Pulmonary artery endothelial cell (primary cell): ENCODE data around the gene PDE4D. TPM values are rescaled to one million over a fixed set of nuclear protein-coding genes. Genes with fewer than 3 reads are reported as not detected.
A peak's percentile ranks its signal among the peaks of the same experiment; 100 is the strongest.

ENCODE experiments used
- DNase-seq: peaks from one replicate; pipeline ENCODE4 v3.0.0-alpha.2; 2011; ENCODE audit warnings: low read depth, low spot score
- total RNA-seq: library from RNA; depleted of rRNA; stranded (reverse); fragments of >200 nt; gene quantifications from 2 replicates; pipeline ENCODE4 v1.2.3, GENCODE V29; 2014

Gene PDE4D
- total RNA-seq, 1 donor from 2014 or later: 22.4 TPM

DNA sequence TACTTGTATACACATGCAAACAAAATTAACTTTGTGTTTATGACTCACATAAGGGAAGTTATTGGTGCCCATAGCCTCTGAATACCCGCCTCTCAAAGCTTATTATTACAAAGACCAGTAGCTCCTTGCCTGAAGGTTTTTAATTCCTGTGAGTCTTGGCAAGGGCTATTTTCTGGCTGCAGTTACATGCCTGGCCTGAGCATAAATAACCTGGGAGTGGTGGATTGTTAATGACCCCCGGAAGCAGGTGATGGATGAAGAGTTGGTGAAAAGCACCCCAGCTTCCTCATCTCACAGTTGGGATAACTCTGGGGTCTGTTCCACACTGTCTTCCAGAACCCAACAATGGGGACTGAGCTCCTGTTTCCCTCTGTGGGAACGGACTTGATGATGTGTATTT is 594.5 kb downstream of the PDE4D start:
- peak; percentile 90 for DNase-seq

DNA sequence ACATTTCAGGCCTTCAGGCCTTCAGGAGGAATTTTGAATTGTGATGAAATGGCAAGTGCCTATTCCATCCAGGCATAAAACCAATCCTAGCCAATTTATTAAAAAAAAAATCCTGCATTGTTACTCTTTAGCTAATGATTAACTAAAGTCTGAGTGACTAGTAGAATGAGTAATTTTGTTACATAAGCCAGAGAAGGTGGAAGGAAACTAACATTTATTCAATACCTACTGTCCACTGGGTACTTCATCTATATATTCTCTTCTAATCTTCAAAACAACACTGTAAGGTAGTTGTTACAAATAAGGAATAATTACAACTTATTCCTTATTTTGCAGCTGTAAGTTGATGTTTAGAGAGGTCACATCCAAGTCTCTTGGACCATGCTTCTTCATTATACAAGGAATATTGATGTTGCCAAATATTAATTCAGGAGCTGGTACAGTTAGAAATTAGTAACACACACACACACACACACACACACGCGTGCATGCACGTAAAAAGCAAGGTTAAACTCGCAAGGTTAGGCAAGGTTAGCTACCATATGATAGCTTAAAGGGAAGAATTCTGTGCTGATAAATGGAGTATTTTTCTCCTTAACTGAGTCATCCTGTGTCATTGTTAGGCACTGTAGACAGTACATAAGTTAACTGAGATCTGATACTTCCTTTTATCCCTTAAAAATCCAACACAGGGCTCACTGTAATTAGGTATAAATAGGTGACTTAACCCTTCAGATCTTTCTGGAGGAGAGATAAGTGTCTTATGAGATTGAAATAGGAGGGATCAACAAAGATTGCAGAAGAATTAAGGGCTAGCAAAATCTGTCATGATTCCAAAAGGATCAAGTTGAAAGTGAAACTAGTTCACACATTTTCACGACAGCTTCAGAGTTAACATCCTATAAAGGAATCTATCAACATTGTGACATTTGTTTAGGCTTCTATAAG is 596.9 kb downstream of the PDE4D start:
- no peak for DNase-seq

DNA sequence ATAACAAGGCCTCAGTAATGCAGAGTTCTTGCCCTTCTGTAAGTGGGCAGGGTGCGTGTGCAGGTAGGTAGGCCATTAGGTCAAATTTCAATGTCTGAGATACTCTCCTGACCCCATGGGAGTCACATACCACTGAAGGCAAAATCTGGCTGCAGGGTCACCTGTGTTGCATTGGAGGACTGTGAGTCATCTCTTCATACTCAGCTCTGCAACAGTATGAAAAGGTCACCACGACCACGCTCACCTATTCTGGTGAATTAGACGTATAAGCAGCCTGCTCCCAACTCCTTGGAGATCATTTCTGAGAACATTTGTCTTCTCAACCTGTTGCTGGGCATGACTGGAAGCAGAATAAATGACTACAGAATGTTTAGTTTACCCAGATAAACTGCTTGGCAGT is 599.8 kb downstream of the PDE4D start:
- no peak for DNase-seq

DNA sequence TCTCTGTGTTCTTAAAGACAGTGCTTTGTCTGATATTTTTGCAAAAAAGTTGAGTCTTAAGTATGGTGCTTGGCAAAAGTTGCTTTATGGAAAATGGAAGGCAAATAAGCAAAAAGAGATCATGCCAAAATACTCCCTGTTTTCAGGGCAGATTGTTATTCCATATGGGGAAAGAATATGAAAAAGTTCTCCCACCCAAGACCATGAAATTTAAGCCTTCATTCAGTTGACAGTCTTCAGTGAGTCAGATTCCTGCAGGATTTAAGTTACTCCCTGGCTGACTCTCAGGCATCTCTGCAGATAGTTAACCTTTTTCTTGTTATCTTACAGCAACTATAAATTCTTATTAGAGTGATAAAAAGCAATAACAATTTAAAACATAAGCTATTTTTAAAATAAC is 601.6 kb downstream of the PDE4D start:
- DNase-seq: no peak

DNA sequence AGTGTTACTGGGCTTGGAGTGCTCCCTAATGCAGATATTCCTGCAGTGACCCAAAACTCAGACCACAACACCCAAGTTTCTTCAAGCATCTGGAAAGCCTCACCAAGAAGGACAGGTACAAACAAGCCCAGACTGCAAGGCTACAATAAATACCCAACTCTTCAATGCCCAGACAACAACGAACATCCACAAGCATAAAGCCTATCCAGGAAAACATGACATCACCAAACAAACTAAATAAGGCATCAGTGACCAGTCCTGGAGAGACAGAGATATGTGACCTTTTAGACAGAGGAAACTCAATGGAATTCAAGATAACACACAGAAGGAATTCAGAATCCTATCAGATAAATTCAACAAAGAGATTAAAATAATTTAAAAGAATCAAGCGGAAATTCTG is 605.6 kb downstream of the PDE4D start:
- peak; percentile 85 for DNase-seq

DNA sequence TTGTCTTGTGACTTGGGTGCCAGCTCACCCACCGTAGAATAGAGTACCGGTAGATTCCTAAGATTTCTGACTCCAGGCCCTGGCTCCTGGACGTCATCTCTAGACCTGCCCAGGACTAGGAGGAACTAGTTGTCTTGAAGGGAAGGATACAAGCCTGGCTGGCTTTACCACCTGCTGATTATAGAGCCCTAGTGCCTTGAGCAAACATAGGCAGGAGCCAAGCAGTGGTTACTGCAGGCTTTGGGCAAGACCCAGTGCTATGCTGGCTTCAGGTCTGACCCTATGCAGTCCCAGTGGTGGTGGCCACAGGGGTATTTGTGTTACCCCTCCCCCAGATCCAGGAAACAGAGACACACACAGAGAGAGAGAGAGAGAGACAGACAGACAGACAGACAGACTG is 606.2 kb downstream of the PDE4D start:
- no peak for DNase-seq

DNA sequence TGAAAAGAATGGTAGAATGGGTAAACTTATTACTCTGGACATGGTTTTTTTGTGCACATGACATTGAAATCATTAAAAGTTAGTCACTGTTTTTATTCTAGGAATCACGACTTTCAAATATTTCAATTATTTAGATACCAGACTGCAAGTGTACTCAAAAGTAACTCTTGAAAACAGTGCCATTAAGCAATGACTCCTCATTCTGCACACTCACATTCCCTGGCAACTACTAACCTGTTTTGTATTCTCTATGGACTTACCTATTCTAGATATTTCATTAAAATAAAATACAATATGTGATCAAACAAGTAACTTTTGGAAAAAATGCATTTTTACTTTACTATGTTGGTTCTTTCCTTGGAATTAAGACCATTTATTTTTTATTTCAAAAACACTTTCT is 607.0 kb downstream of the PDE4D start:
- no peak for DNase-seq

DNA sequence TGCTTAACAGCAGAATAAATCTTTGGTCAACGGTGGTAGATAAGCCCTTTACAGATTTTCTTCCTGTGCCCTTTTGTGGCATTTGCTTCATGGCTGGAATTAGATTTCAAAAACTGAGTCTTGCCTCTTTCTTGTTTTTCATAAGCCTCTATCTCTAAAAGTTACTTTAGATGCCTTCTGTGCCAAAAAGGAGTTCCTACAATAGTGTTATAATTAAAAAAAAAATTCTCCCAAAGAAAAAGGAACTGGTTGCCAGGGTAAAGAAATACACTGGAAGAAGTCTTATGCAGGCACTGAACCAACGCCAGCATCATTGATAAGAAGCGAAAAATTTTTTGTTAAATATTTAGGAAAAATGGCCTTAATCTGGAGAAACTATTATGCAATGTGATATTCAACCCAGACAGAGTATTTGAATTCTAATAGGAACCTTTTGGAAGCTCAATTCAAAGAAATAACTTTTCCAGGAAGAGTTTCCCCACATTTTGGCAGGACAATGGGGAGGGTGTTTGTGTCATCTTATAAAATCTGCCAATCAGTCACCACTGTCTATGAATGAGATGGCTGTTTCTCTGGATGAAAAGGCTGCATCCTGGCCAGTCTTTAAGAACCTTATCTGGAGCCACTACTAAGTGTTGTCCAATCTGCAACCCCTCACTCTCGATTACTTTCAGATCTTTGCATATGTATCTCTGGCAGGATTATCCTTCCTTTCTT is 608.1 kb downstream of the PDE4D start:
- DNase-seq: no peak

DNA sequence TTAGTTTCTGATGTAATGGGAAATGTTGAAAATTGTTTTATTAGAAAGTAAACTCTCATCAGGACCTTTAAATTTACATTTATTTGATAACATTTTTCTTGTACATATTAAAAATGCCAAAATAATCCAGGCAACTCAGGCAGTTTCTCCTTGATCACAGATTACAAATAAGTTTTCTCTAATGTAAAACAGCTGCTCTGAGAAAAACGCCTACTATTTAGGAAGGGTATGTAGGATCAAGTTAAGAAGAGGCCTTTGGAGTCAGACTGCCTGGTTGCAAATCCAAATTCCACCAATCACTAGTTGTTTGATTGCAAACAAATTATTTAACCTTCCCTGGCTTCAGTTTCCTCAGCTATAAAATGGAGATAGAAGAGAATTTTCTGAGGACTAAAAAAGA is 610.8 kb downstream of the PDE4D start:
- DNase-seq: no peak

DNA sequence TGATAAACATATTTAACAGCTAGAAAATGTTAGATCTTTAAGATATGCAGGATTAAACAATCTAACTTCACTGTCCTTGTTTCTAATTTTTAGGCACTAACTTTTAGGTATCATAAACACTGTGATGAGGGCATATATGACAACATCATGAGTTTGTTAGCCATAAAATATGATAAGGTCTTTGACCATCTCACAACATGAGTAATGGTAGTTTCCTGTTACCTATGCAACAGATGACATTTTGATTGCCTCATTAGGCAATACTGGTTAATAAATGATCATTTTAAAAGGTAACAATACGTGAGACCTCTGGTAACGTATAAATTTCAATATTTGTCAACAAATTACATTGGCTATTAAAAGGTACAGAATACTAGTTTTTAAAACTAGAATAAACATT is 613.5 kb downstream of the PDE4D start:
- no peak for DNase-seq

DNA sequence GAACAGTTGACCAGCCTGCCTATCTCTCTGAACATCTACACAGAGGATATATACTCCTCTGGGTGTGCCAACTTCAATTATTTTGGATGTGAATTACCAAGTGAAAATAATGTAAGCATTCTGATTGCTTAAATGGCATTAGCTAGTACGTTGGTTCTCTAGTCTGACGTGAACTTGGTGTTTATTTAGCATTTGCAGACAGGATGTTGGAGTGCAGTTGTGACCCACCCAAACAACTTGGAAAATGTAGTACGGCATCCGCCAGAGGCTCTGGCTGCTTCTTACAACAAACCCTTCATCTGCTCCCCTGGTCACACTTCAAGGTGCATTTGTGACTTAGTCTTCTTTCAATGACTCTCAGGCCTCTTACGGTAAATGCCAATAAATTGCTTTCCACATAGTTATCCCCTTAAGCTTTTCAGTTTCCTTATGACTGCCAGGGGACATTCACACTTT is 616.6 kb downstream of the PDE4D start:
- no peak for DNase-seq

DNA sequence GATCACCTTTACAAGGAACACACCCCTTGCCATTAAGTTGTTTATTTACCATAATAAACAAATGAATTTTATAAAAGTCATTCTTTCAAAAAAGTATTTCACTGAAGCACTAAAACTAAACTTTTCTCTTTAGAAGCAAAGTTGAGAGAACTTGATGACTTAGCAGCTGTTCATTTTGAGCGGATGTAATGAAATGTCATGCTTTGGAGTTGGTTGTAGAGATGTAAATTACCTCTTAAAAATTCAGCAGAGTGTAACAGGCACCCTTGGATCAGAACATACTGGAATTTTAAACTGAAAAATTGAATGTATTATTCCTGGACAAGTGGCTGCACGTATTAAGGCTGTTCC is 617.2 kb downstream of the PDE4D start:
- DNase-seq: no peak

DNA sequence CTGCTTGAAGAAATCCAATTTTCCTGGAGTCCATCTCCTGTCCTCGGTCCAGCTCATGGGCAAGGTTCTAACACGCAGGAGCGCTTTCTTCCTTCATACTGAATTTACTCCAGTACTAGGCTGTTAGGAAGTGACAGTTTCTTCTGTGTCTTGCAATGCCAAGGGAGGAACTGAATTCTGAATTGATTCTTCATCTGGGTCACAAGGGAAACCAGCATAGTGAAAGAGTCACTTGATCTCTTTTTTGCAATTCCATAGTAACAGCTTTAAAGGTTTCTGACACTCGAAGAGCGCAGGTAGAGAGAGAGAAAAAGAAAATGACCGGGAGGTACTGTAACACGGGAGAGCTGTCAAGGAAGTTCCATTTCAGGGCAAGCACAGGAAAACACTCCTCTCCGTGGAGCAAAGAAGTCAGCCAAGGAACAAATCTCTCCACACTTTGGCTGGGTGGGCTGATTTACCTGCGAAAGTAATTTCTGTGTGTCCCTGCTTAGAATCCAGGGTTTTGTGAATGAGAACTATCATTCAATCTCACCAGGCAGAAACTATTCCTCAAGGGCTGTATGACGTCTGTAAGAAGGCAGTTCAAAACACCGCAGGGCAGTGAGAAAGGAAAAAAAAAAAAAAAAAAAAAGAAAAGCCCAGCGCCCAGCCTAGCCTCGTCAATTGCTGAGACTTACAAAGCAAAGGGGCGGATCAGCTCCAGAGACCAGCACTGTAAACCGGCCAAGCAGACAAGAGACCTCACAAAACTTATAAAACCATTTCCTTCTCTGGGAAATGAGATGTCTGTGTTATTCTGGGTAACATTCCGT is 617.8 kb downstream of the PDE4D start:
- DNase-seq: peak; percentile 53

DNA sequence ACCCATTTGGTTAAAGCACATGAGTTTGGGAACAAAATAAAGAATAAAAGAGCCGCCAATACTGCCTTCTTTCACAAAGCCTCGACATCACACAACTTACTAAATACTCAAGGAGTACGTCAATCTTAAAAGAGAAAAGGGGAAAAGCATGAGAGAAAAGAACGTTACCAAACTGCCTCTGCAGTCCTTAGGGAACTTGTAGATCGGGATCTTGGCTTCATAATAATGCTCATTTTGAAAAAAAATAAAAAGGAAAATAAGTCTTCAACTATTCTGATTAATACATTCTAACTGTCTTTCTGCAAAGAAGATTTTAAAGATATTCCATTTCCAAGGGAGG is 618.4 kb downstream of the PDE4D start:
- no peak for DNase-seq

DNA sequence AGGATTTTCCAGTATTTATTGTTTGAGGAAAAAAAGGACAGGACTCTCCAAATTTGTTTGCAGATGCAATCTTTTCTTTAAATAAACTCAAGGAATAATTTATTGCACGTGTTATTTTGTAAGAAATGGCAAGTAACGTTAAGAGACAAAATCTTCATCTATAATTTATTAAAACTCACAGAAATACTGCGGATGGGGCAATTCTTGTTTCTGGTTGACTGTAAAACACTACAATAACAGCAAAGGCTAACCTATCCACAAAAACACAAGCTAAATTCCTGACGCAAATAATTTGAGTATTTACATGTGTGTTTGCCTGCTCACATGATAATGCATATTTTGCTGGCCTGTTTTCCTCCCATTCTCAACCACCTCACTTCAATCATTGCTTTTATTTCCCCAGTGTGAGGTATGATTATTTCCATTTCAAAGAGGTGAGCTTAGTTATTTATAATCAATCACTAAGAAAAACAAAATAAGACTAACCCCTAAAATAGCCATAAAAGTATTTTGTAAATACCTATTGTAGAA is 619.4 kb downstream of the PDE4D start:
- no peak for DNase-seq

DNA sequence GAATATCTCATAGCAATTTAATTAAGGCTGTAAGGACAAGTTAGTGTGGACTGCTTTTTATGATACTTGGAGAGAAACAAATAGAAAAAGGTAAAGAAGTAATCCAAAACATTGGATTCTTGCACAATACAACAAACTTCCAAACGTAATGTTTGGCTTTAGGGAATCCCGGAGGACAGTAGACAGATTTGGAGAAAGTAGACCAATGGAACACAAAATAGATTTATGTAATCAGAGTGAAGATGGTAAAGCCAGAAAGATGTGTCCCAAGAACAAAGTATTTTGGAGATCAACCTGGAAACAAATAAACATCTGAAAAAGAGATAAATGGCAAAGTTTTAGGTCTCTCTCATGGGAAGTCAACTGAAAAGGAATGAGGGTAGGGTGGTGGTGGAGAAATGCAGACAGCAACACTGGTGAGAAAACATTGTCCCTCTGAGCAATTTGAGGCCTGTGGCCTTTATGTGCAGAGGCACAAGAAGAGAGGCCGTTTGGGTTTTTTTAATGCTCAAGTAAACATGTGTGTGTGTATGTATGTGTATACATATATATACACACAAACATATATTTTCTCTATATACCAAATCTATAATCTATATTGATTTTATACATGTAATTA is 620.6 kb downstream of the PDE4D start:
- DNase-seq: no peak

DNA sequence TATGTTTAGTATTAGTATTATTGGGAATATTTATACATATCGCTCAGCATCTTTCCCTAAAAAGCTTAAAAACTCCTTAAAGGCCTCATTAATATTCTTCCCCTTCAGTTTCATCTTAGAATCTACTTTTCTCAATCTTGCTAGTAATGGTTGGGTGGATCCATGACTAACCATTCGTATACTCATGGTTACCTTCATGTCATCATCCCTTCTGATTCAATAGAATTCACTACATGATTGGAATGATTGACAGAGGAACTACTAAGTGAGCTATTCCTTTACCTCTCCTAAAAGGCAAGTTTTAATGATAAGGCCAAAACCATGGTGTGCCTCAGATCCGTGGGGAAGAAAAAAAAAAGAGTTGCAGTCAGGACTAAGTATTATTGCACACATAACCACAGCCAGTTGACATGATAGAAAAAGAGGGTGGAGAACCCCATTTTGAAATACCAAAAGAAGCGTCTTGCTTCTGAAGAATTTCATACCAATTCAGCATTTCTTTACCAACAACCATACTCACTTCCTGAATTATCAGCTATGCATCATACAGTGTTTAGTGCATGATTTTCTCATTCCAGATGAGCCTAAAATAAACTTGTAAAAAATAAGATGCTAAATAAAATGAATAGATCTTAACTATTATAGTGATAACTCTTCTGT is 624.6 kb downstream of the PDE4D start:
- DNase-seq: no peak

DNA sequence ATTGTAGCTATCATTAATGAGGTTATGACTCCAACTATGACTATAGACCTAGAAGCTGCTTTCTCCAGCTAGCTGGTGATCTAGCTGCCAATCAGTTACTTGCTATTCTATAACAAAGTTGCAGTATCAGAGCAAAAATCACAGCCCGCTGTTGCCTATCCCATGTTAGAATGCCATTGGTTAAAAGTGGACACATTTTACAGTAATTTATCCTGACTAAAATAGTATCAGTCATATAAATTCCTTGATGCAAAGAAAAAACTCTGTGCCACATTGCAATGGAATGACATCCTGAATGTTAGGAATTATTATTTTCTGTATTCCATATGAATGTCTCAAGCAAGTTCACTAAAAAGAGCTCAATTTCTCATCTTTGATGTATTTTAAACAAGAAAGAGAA is 626.5 kb downstream of the PDE4D start:
- no peak for DNase-seq

DNA sequence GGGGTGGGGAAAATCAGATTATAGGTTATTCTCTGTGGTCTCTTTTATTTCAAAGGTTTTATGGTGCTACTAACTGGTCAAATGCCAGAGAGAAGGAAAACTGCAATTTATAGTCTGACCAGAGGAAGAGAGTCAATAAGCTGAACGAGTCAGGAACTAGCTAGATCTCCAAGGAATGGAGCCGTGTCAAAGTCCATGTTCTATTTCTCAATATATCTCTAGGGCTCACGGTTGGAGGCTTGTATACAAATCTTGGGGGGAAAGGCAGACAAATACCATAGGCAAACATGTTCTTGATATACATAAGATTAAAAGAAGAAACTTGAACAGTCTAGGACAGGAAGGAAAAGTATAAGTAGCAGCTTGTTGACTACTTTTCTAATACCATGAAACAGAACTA is 627.1 kb downstream of the PDE4D start:
- no peak for DNase-seq

DNA sequence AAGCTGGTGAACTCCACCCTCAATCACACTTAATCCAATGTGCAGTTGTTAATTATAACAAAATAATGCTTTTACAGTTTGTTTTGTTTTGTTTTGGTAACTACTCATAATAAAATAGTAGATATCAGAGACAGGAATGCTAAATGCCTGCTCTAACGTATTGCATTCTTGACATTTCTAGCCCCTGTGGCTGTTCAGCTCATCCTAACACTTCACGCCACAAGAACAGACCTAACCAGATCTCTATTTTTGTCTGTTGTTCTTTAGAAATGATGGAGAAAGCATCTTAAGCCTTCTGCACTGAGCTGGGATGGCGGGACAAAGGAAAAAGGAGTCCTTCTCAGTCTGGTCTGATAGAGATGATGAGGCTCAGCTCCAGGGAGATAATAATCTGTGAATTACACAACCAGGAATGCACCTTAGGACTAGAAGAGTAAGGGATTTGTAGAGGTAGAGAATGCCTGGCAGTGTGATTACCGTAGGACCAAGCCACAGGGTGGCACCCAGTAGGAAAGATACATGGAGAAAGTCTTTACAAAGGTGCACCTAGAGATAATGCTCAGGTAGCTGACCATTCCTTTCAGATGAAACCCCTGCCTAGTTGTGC is 628.8 kb downstream of the PDE4D start:
- no peak for DNase-seq
